Adipocyte (in vitro differentiated cells): ENCODE results near the gene OR51V1.
"Not testable (repeated sequence)": the region's sequence is repeated elsewhere in the genome, so short reads cannot be mapped to it uniquely, and the experiment has no call there.

Experiments used
- DNase-seq: peaks from one replicate; pipeline ENCODE4 v3.0.0-alpha.2; 2015; ENCODE audit warnings: low read depth
- H3K27me3 ChIP-seq: replicated peaks from 2 replicates; pipeline ENCODE4 v1.7.0; 2013; ENCODE audit warnings: mild to moderate bottlenecking, low read length, moderate library complexity; ENCODE audit not compliant: control insufficient read depth, insufficient read depth
- H3K36me3 ChIP-seq: 2 replicates; pipeline ENCODE4 v1.7.0; 2013; ENCODE audit warnings: low read length, mild to moderate bottlenecking, moderate library complexity; ENCODE audit not compliant: control insufficient read depth, insufficient read depth, severe bottlenecking
- H3K4me1 ChIP-seq: 2 replicates; pipeline ENCODE4 v1.7.0; 2013; ENCODE audit warnings: mild to moderate bottlenecking, low read length, moderate library complexity; ENCODE audit not compliant: control insufficient read depth, insufficient read depth
- H3K4me3 ChIP-seq: 2 replicates; pipeline ENCODE4 v1.7.0; 2013; ENCODE audit warnings: mild to moderate bottlenecking, low read length, moderate library complexity
- H3K9ac ChIP-seq: 2 replicates; pipeline ENCODE4 v1.7.0; 2013; ENCODE audit warnings: mild to moderate bottlenecking, low read length, moderate library complexity
- H3K9me3 ChIP-seq: 2 replicates; pipeline ENCODE4 v1.7.0; 2013; ENCODE audit warnings: mild to moderate bottlenecking, low read length, moderate library complexity; ENCODE audit not compliant: control insufficient read depth

OR51V1 gene

DNA sequence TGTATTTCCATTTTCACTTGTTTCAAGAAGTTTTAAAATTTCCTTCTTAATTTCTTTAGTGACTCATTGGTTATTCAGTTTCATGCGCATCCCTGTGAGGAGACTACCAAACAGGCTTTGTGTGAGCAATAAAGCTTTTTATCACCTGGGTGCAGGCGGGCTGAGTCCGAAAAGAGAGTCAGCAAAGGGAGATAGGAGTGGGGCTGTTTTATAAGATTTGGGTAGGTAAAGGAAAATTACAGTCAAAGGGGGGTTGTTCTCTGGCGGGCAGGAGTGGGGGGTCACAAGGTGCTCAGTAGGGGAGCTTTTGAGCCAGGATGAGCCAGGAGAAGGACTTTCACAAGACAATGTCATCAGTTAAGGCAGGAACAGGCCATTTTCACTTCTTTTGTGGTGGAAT lies 40.3 kb downstream of the OR51V1 start:
- not testable (repeated sequence) for DNase-seq

DNA sequence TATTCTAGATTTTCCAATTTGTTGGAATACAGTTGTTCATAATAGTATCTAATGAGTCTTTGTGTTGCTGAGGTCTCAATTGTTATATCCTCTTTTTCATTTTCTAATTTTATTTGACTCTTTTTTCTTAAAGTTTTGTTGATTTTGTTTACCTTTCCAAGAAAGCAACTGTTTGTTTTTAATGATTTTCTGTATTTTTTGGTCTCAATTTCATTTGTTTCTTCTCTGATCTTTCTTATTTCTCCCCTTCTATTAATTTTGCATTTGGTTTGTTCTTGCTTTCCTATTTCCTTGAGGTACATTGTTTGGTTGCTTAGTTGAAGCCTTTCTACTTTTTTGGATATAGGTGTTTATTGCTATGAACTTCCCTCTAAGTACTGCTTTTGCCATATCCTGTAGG lies 40.7 kb downstream of the OR51V1 start:
- no peaks in the 10 kb centered on the region for H3K4me1 ChIP-seq

More for the DNA sequence above, 40.3 kb downstream of the OR51V1 start:
- not testable (repeated sequence) for H3K27me3 ChIP-seq, H3K9me3 ChIP-seq, H3K9ac ChIP-seq, H3K4me3 ChIP-seq, H3K4me1 ChIP-seq, H3K36me3 ChIP-seq

DNA sequence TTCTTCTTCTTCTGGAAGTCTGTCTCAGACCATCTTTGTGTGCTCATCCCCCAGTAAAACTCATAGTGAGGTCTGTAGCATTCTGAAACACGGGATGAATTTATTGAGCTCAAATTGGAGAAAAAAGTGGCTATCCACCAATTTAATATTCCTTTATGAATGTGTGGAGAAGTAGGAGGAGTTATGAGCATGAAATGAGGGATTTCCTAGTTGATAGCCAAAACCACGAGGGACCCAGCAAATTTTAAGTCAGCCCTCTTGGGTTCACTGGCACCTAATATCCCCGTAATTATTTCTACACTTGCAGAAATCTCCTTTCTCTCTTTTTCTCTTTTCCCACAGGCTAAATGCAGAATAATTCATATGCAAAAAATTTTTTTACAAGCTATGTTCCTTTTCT lies 45.8 kb downstream of the OR51V1 start, which contains the start of gene OR52A1:
Gene OR52A1, minus strand, starts transcription at position 101 of the 400 bp plus-strand sequence. CDS start 2,388 bp downstream, outside the sequence.
- H3K4me3 ChIP-seq = no peak within 1 kb of the TSS
- no peaks in the 10 kb centered on the region for H3K4me1 ChIP-seq
- no peak within 1 kb of the TSS for H3K9ac ChIP-seq
- H3K36me3 ChIP-seq = no peaks in the 10 kb centered on the region
- H3K9me3 ChIP-seq = peaks cover under 1% of the 10 kb centered on the region
- no peak for DNase-seq
- peaks cover 3% of the 10 kb centered on the region for H3K27me3 ChIP-seq

More for the DNA sequence above, 40.7 kb downstream of the OR51V1 start:
- Histone ChIP-seq H3K4me3 (no peak overlapping the region), H3K9ac (no peak overlapping the region), H3K9me3 (peaks cover 4% of the 10 kb centered on the region), H3K36me3 (no peaks in the 10 kb centered on the region), H3K27me3 (no peaks in the 10 kb centered on the region)
- no peak for DNase-seq

DNA sequence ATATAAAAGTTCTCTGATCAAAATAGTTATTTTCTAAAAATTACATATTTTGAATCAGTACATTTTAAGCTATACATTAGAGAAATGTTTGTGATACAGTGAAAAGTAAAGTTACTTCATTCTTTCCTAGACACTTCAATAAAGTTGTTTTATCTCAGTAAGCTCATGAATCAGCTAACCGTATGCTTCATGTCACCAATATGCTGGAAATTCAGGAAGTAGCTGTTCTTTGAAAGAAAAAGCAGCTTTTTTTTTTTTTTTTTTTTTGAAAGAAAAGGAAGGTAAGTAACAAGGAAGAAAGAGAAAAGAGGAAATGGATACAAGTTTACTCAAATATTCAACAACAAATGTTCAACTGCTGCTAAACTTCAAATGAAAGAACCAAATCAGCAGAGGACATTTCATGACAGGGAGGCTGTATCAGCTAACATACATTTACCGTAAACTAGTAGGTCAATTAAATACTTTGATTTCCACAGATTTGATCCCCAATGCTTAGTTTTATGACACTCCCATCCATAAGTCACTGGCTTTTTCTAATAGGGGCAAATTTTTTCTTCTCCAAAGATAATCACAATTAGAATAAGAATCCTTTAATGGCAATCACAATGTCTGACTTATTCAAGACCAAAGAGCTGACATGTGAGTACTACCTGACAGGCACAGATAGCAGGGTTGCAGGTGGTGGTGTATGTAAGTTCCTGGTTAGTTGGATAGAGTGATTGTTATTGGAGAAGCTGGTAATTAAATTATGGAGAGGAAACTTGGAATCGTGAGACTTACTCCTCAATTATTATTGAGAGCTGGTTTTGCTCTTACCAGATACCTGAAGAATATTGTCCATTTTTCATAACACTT lies 46.7 kb downstream of the OR51V1 start:
- no peak overlapping the region for H3K9ac ChIP-seq
- no peak for DNase-seq
- no peaks in the 10 kb centered on the region for H3K4me1 ChIP-seq
- no peaks in the 10 kb centered on the region for H3K36me3 ChIP-seq
- H3K4me3 ChIP-seq = no peak overlapping the region
- H3K27me3 ChIP-seq = peaks cover 3% of the 10 kb centered on the region
- H3K9me3 ChIP-seq = no peaks in the 10 kb centered on the region

DNA sequence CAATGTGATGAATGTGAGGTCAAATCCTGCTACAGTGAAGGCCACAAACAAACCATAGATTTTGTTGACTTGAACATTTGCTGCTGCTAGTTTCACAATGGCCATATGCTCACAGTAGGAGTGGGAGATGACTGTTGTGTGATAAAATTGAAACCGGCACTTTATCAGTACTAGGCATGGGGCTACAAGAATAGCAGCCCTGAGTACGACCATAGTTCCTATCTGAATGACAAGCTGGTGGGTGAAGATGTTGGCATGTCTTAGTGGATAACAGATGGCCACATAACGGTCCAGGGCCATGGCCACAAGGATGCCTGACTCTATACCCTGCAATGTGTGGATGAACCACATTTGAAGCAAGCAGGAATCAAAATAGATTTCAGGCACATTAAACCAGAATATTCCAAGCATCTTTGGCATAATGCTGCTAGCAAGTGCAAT lies 48.7 kb downstream of the OR51V1 start:
- H3K27me3 ChIP-seq = peaks cover 3% of the 10 kb centered on the region
- H3K9ac ChIP-seq = no peak overlapping the region
- DNase-seq = no peak

More for the DNA sequence above, 48.7 kb downstream of the OR51V1 start:
- Histone ChIP-seq H3K36me3 (no peaks in the 10 kb centered on the region), H3K4me3 (no peak overlapping the region), H3K4me1 (no peaks in the 10 kb centered on the region), H3K9me3 (no peaks in the 10 kb centered on the region)
